GM21367 (cell line): ENCODE data around the gene FHL1.
"Not testable (repeated sequence)": the region's sequence is repeated elsewhere in the genome, so short reads cannot be mapped to it uniquely, and the experiment has no call there.

Source experiments
- ATAC-seq: cut with Tn5 transposase; IDR thresholded peaks from one replicate; pipeline ENCODE4 v1.9.1; 2021; ENCODE audit not compliant: unreplicated experiment

FHL1 gene

GRCh38 chrX:136146614-136147314 lies 569 bp upstream of the FHL1 start:
- no peak for ATAC-seq

GRCh38 chrX:136147976-136148375 lies 643 bp downstream of the FHL1 start:
- ATAC-seq = no peak

GRCh38 chrX:136148391-136148790 lies 1.1 kb downstream of the FHL1 start:
- no peak for ATAC-seq

- ATAC-seq = no peak
Observed at GRCh38 chrX:136154998-136155397, 7.7 kb downstream of the FHL1 start.

- no peak for ATAC-seq
Observed at GRCh38 chrX:136156560-136157117, 9.3 kb downstream of the FHL1 start.

GRCh38 chrX:136157187-136157586 lies 9.9 kb downstream of the FHL1 start:
- no peak for ATAC-seq

GRCh38 chrX:136158685-136159084 lies 11.4 kb downstream of the FHL1 start:
- ATAC-seq = no peak

- no peak for ATAC-seq
Observed at GRCh38 chrX:136159611-136160025, 12.3 kb downstream of the FHL1 start.

GRCh38 chrX:136162827-136163570 lies 15.7 kb downstream of the FHL1 start:
- ATAC-seq = no peak

- ATAC-seq = no peak
Observed at GRCh38 chrX:136163689-136164088, 16.4 kb downstream of the FHL1 start.

GRCh38 chrX:136165406-136165805 lies 18.1 kb downstream of the FHL1 start:
- no peak for ATAC-seq

- ATAC-seq = no peak
Observed at GRCh38 chrX:136166221-136166855, 19.0 kb downstream of the FHL1 start.

GRCh38 chrX:136167989-136168388 lies 20.7 kb downstream of the FHL1 start:
- not testable (repeated sequence) for ATAC-seq

- ATAC-seq = no peak
Observed at GRCh38 chrX:136168929-136169735, 21.8 kb downstream of the FHL1 start.

- no peak for ATAC-seq
Observed at GRCh38 chrX:136170139-136170800, 22.9 kb downstream of the FHL1 start.

- no peak for ATAC-seq
Observed at GRCh38 chrX:136171420-136171819, 24.1 kb downstream of the FHL1 start.

- ATAC-seq = no peak
Observed at GRCh38 chrX:136176399-136176825, 29.1 kb downstream of the FHL1 start.

GRCh38 chrX:136179133-136179532 lies 31.8 kb downstream of the FHL1 start:
- ATAC-seq = no peak

- ATAC-seq = no peak
Observed at GRCh38 chrX:136182414-136182813, 35.1 kb downstream of the FHL1 start.

GRCh38 chrX:136183172-136183571 lies 35.8 kb downstream of the FHL1 start:
- ATAC-seq = no peak
